ENCODE results near the gene CRYAB. TPM values are rescaled to one million over a fixed set of nuclear protein-coding genes. Genes with fewer than 3 reads are reported as not detected.

The CRYAB gene
- total and polyA plus RNA-seq, 2 donors (not counting 1 experiment from before 2014, with no cell fraction given), result not detected

GRCh38 chr11:111937461-111937769 is 25.8 kb upstream of the CRYAB start:
- intact Hi-C loops (cut with micrococcal nuclease), result no loop called here
- no peak overlapping the region for H3K27ac Mint-ChIP-seq
- H3K27ac ChIP-seq (ENCODE audit: low read length in 2 of 2), result no peak overlapping the region

More at GRCh38 chr11:111937461-111937769, 25.8 kb upstream of the CRYAB start:
- no peaks in the 10 kb centered on the region for H4K20me1 ChIP-seq (ENCODE audit: control insufficient read depth, insufficient read depth, low read length, poor library complexity, severe bottlenecking)
- ChIA-PET CTCF (interaction anchor here (0.8 to 2.0 kb wide), 3 partner anchors 11 to 343 kb away, joined by 3 to 7 read pairs (median 3); no protein-coding TSS in a partner anchor), POLR2A (interaction anchor here (0.9 kb wide), 1 partner anchor 51 kb away, joined by 3 read pairs; no protein-coding TSS in a partner anchor)
- Mint-ChIP-seq H3K4me3 (peak overlapping the region; percentile 81), H3K9me3 (ENCODE audit: insufficient read depth) (no peaks in the 10 kb centered on the region), H3K27me3 (peaks cover 18% of the 10 kb centered on the region), H3K4me1 (peaks cover 30% of the 10 kb centered on the region)
- H3K27me3 ChIP-seq (replicated peaks in 1 of 4; ENCODE audit: control extremely low read depth in 1 of 4, control insufficient read depth in 3 of 4, insufficient read depth in 4 of 4, low read length in 3 of 4), result peaks cover 0 to 18% (median 5%) of the 10 kb centered on the region in 4 experiments
- peaks cover 21 to 29% of the 10 kb centered on the region in 2 donors for H3K4me1 ChIP-seq (ENCODE audit: control insufficient read depth in 2 of 2, insufficient read depth in 2 of 2, low read length in 2 of 2)
- DNase-seq (no peak), ATAC-seq (ENCODE audit: low read depth) (no peak)
- TF ChIP-seq CTCF (IDR thresholded peaks at IDR 0.05) (no peak), EZH2 (IDR thresholded peaks at IDR 0.05; ENCODE audit: borderline replicate concordance, insufficient read depth, low read depth, low read length, poor library complexity, severe bottlenecking) (no peak)
- H3K4me3 ChIP-seq (ENCODE audit: control extremely low read depth in 1 of 5, extremely low read depth in 1 of 5, insufficient read depth in 1 of 5, low read depth in 2 of 5, low read length in 4 of 5), result peak overlapping the region in 4 of 5 experiments; percentile 49 to 76 (median 65)
- 21% methylated on average over 9 of the region's 9 CpGs for WGBS (ENCODE audit: insufficient coverage)
- H3K9me3 ChIP-seq (ENCODE audit: control extremely low read depth in 1 of 3, control insufficient read depth in 2 of 3, insufficient read depth in 1 of 3, low read length in 2 of 3), result no peaks in the 10 kb centered on the region
- H3K9ac ChIP-seq (ENCODE audit: low read length), result peak overlapping the region; percentile 80
- no peaks in the 10 kb centered on the region for H3K79me2 ChIP-seq (ENCODE audit: control insufficient read depth, insufficient read depth, low read length)
- no peaks in the 10 kb centered on the region for H3K36me3 ChIP-seq (replicated peaks in 1 of 2; ENCODE audit: control extremely low read depth in 1 of 2, control insufficient read depth in 1 of 2, extremely low read depth in 1 of 2, insufficient read depth in 2 of 2, low read length in 1 of 2)
- peak overlapping the region; percentile 92 for H2AFZ ChIP-seq (ENCODE audit: insufficient read depth, low read depth, low read length, poor library complexity, severe bottlenecking)
- H3K4me2 ChIP-seq (replicated peaks; ENCODE audit: low read depth, low read length, poor library complexity, severe bottlenecking), result peak overlapping the region; percentile 95
